Measurements from ENCODE around the gene MEGF9.

DNA sequence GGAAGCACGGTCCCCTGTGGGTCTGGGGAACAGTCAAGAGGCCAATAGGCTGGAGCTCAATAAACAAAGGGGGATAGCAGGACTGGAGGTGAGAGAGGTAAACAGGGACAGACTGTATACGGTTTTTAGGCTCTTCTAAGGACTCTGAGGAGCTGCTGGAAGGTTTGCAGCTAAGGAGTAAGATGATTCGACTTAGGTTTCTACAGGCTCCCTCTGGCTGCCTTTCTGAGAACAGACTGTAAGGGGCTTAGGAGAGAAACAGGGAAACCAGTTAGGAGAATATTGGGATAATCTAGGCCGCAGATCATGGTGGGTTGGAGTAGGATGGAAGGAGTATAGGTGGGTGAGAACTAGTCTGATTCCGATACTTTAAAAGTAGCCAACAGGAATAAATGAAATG lies 144.7 kb downstream of the MEGF9 start:
- TF ChIP-seq CTCF (IDR thresholded peaks at IDR 0.05) (no peak), POLR2AphosphoS5 (IDR thresholded peaks at IDR 0.05) (no peak)
